RPMI8226 (cell line): Measurements from ENCODE around the gene HSPA12A.
"Not testable (repeated sequence)": the region's sequence is repeated elsewhere in the genome, so short reads cannot be mapped to it uniquely, and the experiment has no call there.

Source experiments
- DNase-seq: peaks from one replicate; pipeline ENCODE4 v3.0.0-alpha.2; 2015

Gene HSPA12A

DNA sequence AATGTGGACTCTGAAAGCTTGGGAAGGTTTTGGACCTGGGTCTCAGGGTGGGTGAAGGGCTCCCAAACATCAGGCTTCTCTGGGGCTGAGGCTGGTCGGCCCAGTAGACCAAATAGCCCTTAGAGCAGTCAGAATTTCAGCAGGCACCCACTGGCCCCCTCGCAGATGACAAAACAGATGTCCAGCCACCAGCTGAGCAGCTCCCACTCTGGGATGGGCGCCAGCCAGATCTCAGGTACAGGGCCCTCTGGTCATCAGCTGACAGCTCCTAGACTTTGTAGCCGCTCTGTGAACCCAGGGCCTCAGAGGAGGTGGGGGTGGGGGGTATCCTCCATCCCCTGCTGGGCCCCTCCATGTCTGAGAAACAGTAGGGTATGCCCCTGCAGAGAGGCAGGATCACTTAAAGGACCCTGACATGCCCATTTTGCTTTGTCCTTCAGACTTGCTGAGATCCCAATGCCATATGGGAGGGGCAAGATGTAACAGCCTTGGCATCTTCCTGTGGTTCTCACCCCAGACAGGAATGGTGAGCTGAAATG, 26.5 kb downstream of the HSPA12A start:
- no peak for DNase-seq

GRCh38 chr10:116715341-116715740, 27.0 kb downstream of the HSPA12A start:
- no peak for DNase-seq

GRCh38 chr10:116713846-116714245, 28.5 kb downstream of the HSPA12A start:
- DNase-seq: no peak

DNA sequence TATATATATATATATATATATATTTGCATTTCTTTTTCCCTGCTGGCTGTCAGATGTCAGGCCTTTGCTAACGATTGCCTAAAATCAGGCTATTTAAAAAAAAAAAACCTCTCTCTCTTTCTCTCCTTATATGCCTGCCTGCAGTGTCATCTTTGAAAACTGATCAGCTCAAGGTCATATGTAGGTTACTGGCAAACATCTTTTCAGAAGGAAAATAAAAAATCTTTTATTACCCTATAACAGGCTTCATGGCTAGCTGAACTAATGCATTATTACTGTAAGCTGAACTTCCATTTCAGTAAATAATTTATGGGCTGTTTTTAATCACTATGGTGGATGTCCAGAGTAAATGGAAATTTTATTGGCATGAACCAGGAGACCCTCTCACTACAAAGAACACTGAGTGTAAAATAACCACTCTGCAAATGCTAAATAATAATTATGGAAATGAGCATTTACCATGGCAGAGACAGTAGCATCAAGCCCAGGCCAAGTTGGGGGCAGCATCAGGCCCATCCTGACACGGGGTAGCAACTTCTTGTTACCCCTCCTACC, 29.3 kb downstream of the HSPA12A start:
- DNase-seq: no peak

GRCh38 chr10:116712519-116712918, 29.8 kb downstream of the HSPA12A start:
- no peak for DNase-seq

DNA sequence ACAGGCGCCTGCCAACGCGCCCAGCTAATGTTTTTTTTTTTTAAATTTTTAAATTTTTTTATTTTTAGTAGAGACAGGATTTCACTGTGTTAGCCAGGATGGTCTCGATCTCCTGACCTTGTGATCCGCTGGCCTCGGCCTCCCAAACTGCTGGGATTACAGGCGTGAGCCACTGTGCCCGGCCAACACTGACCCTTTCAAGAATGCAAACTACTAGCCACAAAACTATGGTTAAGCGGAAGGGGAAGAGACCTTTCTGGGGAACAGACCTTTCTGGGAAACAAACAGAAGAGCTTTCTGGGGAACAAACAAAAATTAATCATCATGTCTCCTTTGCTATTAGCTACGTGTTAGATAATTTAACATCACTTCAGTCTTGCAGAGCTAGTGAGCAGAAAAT, 30.6 kb downstream of the HSPA12A start:
- not testable (repeated sequence) for DNase-seq

DNA sequence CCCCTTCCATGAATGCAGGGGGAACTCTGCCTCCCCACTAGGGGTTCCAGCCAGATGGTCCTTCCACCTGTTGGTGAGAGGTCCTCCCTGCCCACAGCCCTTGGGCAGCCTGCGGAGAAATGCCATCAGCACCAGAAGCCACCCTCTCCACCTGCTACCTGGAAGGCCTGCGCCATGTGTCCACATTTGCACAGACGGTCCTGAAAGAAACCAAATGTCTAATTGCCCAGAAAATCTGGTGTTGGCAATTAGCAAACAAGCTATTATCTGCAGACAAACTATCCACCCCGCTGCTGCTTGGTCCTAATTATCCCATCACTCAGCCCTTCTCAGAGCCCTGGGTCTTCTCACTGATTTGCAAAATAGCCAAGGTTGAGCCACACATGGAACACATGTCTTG, 32.3 kb downstream of the HSPA12A start:
- no peak for DNase-seq

GRCh38 chr10:116708877-116709276, 33.5 kb downstream of the HSPA12A start:
- no peak for DNase-seq

- no peak for DNase-seq
Measured at GRCh38 chr10:116708391-116708821, 34.0 kb downstream of the HSPA12A start.

DNA sequence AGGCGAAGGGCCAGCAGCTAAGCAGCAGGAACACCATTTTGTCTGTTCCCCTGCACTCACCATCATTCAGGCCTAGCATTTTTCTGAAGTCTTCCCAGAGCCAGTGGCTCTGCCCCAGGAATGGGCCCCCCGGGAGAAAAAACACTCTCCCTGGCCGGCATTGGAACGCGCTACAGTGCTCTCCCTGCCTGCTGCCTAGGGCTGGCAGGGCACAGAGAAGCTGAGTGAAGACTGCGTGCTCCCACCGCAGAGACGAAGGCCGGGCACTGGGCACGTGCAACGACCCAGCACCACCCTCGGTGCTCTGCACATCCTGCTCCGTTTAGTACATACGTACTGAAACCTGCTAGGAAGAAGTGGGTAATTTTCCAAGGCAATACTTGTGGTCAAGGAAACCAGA, 34.4 kb downstream of the HSPA12A start:
- DNase-seq: no peak

DNA sequence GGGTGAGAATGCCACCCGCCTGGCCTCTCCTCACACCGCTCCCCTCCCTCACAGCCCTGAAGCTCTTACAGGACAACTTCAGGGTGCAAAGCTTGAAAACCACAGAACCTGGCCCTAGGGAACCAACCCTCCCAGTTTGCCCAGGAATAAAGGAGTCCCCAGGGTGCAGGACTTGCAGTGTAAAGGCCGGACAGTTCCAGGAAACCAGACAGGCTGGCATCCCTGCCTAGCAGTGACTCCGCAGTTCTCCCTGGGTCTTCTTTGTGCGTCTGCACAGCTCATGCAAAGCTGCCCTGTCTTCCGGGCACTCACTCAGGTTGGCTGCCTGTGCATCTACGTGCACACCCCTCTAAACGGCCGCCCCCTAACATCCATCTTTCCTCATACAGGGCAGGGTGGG, 36.1 kb downstream of the HSPA12A start:
- DNase-seq: no peak

- no peak for DNase-seq
Measured at GRCh38 chr10:116705498-116705897, 36.9 kb downstream of the HSPA12A start.

GRCh38 chr10:116704926-116705325, 37.4 kb downstream of the HSPA12A start:
- peak; percentile 28 for DNase-seq

DNA sequence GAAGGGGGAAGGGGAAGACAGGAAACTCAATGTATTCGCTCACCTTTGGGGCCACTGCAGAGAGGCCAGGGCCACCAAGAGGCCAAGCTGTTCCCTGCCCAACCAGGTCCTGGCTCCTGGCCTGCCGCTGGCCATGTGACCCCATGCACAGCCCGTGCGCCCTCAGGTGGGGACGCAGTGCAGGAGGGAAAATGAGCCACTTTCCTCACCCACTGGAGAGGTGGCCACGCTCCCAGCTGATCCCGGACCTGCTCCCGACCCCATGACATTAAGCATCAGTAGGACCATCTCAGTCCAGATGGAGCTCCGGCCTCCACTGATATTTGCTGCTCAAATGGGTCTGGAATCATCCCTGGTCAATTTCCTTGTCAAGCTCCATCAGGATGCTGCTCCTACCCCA, 40.2 kb downstream of the HSPA12A start:
- DNase-seq: no peak

GRCh38 chr10:116699471-116700150, 42.8 kb downstream of the HSPA12A start:
- DNase-seq: no peak

DNA sequence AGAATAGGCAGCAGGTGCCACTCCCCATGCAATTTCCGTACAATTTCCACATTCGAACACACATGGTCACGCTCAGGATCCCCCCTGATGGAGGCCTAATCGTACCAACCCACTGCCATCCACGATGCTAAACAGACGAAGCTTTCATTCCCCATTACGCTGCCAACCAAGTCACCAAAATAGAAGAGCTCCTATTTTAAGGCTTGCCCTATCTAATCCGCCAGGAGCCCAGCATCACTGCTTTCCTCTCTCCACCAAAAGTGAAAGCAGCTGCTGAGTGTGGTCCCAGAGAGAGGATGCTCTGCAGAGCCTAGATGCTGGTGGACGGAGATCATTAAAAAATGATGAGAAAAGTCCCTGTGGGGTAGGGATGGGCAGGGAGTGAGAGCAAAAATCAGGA, 43.3 kb downstream of the HSPA12A start:
- DNase-seq: no peak

- no peak for DNase-seq
Measured at GRCh38 chr10:116698364-116698763, 44.0 kb downstream of the HSPA12A start.

- no peak for DNase-seq
Measured at GRCh38 chr10:116697816-116698215, 44.5 kb downstream of the HSPA12A start.

GRCh38 chr10:116696919-116697318, 45.4 kb downstream of the HSPA12A start:
- DNase-seq: no peak

DNA sequence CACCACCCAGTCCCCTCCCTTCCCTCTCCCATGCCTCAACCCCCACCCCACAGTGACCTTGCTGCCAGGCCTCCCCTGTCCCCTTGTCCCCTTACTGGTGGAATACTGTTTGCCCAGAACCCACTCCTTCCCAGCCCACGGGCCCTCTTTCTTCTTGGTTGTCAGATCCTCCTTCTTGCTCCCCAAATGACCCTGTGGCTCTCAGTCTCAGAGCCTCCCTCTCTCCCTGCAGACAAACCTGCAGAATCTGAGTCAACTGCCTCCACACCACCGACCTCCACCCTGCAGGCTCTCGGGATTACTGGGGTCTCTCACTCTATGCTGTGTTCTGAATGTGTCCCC, 47.5 kb downstream of the HSPA12A start:
- DNase-seq: no peak

- DNase-seq: no peak
Measured at GRCh38 chr10:116694243-116694926, 48.0 kb downstream of the HSPA12A start.

GRCh38 chr10:116692225-116692624, 50.1 kb downstream of the HSPA12A start:
- DNase-seq: no peak

- DNase-seq: no peak
Measured at GRCh38 chr10:116691635-116692034, 50.7 kb downstream of the HSPA12A start.
